Activated CD8-positive, alpha-beta memory T cell treated with anti-CD3 and anti-CD28 coated beads for 48 hours (primary cell): Measurements from ENCODE around the gene WNT3.
"Not testable (repeated sequence)": the region's sequence is repeated elsewhere in the genome, so short reads cannot be mapped to it uniquely, and the experiment has no call there.

Experiments
- DNase-seq, 3 experiments: peaks; one replicate each; pipeline ENCODE4 v3.0.0-alpha.2; 2020; ENCODE audit warnings: low read depth in 2 of 3, low spot score in 2 of 3

The WNT3 gene

DNA sequence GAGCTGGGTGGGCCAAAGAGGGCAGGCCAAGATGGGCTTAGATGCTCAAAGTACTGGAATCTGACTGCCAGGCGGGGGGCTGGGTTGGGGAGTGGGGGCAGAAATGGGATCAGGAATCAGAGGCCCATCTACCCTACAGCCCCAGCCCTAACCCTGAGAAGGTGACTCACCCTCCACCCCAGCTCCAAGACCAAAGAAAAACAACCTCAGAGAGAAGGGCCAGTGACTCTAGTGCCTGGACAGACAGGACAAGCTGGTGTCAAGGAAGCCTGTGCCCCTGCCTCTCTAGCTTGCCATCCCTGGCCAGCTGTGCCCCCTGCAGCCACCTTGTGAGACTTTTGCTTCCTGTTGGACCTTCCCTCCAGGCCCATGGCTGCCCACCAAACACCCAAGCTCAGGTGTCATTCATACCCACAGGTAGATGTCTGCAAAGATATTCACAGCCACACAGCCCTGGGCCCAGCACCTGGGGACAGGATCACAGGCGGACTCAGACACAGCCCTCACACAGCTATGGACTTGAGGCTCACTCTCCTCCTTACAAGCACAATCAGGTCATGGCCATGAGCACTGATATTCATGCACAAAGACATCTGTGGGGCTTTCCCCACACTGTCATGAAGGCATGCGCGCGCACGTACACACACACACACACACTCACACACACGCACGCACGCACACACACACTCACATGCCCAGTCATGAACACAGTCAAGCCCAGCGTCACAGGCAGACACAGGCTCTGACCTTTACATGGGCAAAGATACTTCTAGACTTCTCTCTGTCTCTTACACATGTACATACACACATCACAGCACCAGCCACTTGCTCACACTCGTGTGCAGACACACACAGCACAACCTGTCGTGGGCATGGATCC lies 2.8 kb downstream of the WNT3 start:
- DNase-seq: no peak

DNA sequence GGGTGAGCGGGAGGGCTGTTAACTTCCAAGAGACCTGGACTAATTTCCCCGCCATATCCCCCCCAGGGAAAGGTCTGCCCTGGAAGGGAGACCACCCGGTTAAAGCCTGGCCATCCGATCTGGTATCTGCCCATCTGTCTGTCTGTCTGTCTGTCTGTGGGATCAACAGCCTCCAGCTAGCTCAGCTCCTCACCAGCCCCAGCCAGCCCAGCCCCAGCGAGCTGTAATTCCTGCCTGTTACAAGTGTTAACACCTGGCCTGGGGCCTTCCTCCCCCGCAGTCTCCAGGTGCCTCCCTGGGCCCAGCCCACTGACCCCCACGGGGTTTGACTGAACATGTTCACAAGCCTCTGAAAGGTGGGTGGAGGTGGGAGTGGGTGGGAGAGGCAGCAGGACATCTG lies 4.0 kb downstream of the WNT3 start:
- DNase-seq: no peak

DNA sequence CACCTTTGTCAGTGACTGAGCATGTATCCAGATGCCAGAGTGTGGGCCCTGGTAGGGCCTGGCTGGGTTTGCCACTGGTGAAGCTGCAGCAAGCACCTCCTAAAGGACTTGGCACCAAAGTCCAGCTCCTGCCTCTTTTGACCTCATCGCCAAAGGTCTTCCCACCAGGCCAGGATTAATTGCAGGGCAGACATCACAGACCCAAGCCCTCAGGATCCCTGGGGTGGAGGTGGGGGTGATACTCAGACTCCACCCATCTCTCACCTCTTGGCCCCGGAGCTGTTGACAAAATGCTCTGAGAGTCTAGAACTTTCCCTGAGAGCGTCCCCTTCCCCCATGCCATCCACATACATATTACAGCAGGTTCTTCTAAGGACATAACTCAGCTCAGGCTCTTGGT lies 4.6 kb downstream of the WNT3 start:
- DNase-seq: no peak

DNA sequence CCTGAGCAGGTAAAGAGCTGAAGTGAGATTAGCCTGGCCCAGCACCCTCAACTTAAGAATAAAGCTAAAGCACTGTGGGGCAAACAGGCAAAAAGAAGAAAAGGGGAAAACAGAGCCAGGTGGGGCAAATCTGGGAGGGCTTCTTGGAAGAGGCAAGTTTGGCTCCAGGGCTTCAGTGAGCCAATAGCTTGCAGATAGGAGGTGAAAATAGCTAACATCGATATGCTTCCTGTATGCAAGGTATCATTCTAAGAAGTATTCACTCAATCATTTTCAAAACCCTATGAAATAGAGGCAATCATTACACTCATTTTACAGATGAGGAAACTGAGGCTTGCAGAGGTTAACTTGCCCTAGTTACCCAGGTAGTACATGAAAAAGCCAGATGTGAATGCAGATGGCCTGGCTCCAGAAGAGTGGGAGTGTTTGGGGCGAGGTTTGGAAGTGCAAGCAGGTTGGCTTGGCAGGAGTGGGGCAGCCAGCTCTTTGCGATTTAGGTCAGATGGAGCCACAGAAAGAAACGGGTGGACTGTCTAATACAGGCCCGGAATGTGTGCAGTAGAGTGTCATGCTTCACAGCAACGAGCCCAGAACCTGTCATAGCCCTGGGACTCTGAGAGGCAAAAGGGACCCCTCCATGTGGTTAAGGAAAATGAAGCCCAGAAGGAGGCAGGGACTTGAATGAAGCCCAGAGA lies 5.7 kb downstream of the WNT3 start:
- no peak for DNase-seq

DNA sequence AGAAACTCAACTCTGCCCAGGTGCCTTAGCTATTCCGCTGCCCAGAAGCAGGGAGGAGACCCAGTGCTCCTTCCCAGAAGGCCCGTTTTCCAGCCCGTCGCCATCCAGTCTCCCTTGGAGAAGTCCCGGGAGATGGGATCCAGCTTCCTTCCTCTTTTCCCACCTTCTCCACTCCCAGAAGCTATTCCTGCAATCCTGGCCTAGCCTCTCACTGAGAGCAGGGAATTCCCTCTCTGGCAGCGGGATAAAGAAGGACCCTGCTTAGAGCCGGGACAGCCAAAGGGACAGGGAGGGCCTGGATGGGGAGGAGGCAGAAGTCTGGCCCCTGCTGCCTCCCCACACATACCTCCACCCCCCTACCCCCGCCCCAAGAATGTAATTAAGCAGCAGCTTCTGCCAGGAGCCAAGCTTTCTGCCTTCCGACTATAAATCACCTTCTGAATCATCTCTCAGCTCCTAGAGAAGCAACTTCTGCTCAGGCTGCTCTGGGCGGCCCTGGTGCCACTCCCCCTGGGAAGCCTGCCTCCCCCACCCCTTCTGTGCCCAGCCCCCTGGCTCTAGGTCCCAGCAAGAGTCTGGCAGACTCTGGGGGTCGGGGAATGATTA lies 6.4 kb downstream of the WNT3 start:
- no peak for DNase-seq

DNA sequence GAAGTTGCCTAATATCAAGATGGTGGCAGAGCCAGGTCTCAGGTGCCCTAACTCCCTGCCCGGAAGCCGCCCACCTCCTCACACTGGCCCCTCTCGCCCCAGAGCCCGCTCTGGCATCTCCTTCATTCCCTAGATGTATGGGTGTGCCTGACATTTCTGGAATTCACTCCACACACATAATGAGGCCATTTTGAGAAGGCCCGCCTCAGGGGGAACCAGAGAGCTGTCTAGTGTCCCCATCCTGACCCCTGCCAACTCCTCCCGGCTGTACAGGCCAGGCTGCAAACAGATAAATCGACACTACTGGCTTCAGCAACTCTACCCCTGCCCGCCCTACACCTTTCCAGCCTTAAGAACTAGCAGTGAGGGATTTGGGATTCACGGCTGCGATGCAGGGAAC lies 7.7 kb downstream of the WNT3 start:
- DNase-seq: no peak

DNA sequence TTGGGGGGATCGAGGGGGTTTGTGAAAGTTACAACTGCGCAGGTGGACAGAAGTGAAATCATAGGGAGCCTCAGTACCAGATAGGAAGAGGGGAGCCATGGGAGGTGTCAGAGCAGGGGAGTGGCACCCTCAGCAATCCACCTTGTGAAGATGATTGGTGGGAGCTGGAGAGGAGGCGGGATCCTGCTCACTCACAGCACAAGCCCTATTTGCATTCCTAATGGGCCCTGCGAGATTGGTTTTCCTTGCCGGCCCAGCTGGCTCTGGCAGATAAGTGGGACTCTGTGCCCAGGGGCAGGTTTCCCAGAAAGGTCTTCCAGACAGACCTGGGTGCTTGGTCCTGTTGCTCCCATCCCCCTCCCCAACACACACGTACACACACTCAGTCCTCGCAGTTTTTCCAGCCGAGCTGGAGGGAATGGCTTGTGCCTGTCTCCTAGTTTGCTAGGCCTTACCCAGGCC lies 9.4 kb downstream of the WNT3 start:
- no peak for DNase-seq

DNA sequence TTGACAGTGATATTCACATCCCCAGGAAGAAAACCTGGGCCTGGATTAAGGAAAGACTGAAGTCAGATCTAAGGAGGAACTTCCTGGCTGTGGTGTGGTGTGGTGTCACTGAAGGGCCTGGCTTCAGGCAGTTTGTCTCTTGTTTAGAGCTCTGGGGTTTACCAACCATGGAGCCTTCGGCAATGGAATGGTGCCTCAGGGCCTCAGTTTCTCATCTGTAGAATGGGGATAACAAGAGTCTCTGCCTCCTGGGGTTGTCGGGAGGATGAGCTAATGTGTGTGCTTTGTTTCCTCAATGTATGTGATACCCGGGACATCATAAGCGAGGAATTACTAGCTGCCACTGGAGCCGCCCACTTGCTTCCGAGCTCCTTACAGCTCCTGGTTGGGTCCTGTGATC lies 12.7 kb downstream of the WNT3 start:
- DNase-seq: no peak

DNA sequence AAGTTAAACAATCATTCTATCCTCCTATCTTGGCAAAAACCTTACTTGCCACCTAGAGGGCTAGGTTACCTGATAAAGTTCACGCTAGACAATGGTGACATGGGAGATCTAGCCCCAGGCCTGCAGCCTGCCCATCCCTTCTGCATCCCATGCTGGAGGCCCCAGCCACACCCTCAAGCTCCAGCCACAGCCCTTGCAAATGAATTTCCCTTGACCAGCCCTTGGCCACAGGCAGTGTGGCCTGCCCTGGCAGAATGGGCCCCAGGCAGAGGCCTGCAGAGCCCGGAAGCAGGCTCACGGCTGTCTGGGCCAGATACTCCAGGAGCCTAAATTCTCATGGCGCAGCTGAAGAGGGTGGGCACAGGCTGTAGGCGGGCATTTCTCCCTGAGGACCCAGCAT lies 14.9 kb downstream of the WNT3 start:
- DNase-seq: no peak

DNA sequence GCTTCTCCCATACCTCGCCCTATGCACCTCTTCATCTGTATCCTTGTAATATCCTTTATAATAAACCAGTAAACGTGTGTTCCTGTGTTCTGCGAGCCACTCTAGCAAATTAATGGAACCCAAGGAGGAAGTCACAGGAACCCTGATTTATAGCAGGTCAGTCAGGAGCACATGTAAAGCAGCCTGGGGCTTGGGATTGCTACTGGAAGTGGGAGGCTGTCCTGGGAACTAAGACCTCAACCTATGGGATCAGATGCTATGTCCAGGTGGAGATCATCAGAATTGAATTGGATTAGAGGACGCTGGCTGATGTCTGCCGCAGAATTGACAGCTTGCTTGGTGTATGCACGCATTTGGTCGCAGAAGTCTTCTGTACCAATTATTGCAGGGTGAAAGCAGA lies 15.7 kb downstream of the WNT3 start:
- DNase-seq: no peak

DNA sequence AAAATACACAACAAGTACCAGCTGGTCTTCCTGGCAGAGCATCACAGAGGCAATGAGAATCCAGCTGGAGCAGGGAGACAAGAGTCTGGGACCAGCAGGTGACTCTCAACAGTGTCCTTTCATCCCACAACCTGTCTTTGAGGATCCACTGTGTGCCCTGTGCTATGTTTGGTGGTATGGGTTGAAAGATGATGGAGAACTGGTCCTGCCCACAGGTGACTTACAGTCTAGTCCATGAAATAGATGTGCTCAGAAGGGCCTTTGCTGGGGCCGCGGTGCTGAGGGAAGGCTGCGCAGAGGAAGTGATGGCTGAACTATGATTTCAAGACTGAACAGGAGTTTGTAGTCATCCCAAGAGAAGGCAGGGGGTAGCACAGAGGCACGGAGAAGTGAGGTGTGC lies 17.9 kb downstream of the WNT3 start:
- no peak for DNase-seq

DNA sequence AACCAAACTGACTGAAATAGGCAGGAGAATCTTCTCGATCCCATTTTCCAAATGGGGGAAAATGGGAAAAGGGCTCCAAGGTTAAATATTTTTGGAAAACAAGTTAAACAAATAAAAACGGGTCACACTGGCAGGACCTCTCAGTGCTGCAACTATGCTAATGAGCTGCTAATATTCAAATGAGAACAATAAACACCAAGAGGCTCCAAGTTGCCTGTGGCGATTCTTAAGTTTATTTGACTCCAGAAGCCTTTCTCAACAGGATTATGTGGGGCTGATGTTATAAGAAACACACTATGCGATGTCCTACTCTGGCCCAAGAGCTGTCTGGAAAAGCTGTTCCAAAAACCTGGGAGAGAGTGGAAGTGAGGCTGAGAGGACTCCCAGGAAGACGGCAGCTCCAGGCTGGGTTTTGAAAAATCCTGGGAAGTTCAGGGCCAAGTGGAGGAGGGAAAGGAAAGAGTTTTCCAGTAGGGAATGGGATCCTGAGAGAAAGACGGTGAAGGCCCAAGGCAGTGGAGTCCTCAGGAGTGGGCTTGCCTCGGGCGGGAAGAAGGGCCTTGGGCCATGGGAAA lies 21.4 kb downstream of the WNT3 start:
- no peak for DNase-seq

DNA sequence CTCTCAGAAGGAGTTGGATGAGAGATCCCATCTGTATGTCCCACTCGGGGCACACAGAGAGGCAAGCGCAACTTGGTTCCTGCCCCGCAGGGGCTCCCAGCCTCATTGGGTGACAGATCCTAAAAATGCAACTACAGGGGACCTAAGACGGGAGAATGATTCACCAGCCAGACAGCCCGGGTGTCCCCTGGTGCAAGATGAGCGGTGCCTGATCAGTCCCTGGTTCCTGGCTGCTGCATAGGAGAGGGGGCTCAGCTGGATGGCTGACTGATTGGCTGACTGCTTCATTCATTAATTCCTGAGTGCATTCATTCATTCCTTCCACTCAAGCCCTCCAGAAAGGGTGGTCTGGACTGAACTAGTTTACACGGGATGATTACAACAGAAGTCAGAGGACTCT lies 22.0 kb downstream of the WNT3 start:
- DNase-seq: no peak

DNA sequence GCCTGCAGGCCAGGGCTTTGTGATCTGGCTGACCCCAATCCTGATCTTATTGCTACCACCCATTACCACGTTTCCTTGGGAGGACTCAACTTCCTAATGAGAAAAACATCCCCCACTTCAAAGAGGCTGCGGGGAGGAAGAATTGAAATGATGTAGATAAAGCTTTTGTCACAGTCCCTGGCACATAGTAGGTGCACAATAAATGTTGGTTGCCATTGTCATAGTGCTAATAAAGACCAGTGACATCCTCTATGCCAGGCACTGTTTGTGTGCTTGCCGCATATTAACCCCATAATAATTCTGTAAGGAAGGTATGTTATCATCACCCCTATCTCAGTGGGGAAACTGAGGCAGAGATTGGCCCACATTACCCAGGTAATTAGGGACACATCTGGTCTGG lies 22.4 kb downstream of the WNT3 start:
- no peak for DNase-seq

DNA sequence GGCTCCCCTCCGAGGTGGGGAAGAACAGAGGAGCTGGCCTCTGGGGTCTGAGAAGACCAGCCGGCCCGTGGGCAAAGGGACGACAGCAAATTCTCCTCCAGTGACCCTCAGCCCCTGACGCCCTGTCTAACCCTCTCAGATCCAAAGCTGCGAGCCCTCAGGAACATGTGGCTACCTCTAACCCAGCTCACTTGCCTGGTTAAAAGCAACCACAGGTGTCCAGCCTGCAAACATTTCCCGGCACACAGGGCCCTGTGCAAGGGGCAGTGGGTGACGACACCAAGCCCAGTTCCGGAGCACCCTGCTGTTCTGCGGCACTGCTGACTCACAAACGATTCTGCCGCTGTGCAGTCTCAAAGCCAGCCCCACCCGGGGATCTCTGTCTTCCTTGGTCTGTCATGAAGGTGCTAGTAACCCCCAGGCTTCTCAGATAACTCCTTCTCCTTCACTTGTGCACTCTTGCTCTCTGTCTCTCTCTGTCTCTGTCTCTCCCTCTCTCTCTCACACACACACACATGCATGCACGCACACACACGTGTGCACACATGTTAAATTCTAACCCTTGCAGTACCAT lies 23.0 kb downstream of the WNT3 start:
- no peak for DNase-seq

DNA sequence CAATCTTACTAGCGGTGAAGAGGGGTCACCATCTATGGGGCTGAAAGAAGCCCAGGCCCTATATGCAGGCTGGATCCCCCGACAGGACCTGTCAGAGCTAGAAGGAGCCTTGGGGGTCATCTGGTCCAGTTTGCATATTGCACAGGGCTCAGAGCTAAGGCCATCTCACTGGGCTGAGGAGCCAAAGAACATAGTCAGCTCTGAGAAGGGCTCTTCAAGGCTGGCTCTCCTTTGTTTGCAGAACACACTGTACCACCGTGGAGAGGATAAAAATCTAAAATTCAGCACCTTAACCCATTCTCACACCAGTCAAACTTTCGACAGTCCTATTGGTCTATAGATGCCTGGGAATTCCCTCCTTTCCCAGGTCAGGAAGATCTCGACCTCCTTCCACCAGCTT lies 24.2 kb downstream of the WNT3 start:
- DNase-seq: no peak

DNA sequence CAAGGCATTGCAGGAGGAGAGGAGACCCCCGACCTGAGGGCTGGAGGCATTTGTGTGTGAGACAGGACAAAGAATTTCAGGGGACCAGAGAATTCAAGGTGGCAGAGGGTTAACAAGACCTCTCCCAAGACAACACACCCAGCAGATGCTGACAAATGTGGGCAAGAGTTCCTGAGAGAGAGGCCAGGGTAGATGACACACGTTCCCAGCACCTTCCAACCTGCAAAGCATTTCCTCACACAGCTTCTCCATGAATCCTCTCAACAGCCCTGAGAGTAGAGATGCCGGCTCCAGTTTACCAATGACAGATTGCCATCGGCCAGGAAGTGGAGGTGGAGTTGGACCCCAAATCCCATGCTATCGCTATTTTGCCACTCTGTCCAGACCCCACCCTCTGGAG lies 25.0 kb downstream of the WNT3 start:
- no peak for DNase-seq

DNA sequence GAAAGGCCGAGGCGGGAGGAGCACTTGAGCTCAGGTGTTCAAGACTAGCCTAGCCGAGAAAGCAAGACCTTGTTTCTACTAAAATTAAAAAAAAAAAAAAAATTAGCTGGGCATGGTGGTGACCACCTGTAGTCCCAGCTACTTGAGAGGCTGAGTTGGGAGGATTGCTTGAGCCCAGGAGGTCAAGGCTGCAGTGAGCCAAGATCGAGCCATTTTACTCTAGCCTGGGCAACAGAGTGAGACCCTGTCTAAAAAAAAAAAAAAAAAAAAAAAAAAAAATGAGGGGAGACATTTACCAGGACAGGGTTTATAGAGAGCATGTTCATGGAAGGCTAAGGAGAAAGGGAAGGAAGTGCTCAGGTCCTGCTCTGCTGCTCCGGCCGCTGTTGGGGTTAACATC lies 25.5 kb downstream of the WNT3 start:
- DNase-seq: not testable (repeated sequence)

DNA sequence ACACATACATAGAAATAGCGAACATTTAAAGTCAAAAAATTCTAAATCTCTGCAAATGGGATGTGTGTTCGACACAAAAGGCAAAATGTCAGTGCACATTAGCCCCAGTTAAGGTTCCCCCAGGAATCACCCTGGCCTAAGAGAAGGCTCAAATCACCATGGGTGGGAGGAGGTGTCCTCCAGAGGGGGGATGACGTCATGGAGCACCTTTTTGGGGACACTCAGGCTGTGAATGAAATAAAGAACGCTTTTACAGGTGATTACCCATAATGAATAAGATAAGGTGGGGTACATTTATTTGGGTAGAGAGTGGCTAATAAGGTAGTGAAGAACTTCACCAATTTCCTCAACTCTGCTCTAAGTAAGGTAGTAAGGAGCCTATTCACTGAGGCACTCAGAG lies 26.4 kb downstream of the WNT3 start:
- DNase-seq: no peak

DNA sequence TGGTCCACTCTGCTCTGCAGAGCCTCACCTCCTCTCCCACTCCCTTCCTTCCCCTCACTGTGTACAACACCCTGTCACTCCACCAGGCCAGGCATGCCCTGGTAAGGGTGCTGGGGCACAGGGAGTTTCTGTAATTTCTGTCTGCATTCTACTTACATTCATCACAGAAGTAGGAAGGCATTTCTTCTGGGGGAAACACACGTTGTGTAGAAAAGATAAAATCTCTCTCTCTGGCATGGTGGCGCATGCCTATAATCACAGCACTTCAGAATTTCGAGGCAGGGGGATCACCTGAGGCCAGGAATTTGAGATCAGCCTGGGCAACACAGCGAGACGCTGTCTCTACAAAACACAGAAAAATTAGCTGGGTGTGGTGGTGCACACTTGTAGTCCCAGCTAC lies 27.0 kb downstream of the WNT3 start:
- DNase-seq: no peak

DNA sequence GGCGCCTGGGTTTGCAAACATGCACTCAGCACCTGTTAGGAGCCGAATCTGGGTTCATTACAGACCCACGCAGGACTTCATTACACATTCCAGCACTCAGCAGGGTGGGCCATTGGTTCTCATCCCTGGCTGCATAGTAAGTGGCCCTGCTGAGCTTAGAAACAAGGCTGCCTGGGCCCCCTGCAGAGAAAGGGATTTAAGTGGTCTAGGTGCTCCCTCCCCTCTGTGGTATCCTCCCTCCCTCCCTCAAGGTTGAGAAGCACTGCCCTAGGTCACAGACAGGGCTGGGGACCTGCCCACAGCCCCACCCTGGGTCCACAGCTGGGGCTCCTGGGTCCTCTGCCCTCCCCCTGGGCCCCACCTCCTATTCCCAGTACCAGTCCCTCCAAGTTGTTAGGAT lies 28.3 kb downstream of the WNT3 start:
- no peak for DNase-seq

DNA sequence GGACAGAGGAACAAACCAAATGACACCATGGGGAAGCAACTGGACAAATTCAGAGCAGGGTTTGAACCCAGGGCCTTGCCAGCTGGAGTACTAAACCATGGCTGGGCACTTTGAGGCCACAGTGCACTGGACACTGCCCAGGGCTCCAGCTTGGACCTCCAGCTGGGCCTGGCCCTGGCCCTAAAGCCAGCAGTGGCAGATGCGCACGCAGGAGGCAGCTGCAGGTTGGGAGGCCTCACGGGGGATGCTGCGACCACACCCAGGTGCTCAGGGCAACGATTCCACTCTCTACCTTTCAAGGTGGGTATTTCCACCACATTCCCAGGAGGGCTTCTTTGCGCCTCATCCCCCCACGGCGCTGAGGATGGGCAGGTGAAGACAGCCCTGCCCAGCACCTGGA lies 28.9 kb downstream of the WNT3 start:
- DNase-seq: no peak
